Activated CD4-positive, alpha-beta memory T cell treated with anti-CD3 and anti-CD28 coated beads for 36 hours (primary cell): ENCODE measurements around the gene DBNL. TPM values are rescaled to one million over a fixed set of nuclear protein-coding genes. Genes with fewer than 3 reads are reported as not detected.

Experiments
- CTCF ChIA-PET: fragments of 350-600 bp; sonication (Branson Sonifier 250); formaldehyde crosslinking; loops from one replicate; lab custom pipeline; 2021; ENCODE audit warnings: antibody characterized with exemption, inconsistent platforms; lab: Charles Lee
- POLR2A ChIA-PET: fragments of 350-600 bp; sonication (Branson Sonifier 250); formaldehyde crosslinking; loops from one replicate; lab custom pipeline; 2021; ENCODE audit warnings: antibody characterized with exemption; lab: Charles Lee
- DNase-seq: peaks from one replicate; pipeline ENCODE4 v3.0.0-alpha.2; 2020
- H3K27ac Mint-ChIP-seq: one replicate; pipeline ENCODE4 v1.8.0; 2021; ENCODE audit warnings: mixed read lengths
- H3K27me3 Mint-ChIP-seq: one replicate; pipeline ENCODE4 v1.8.0; 2021; ENCODE audit warnings: mixed read lengths
- H3K36me3 Mint-ChIP-seq: one replicate; pipeline ENCODE4 v1.8.0; 2021; ENCODE audit warnings: mixed read lengths
- H3K4me1 Mint-ChIP-seq: one replicate; pipeline ENCODE4 v1.8.0; 2021; ENCODE audit warnings: low read depth, mixed read lengths
- H3K4me3 Mint-ChIP-seq: one replicate; pipeline ENCODE4 v1.8.0; 2021; ENCODE audit warnings: mild to moderate bottlenecking, mixed read lengths
- H3K9me3 Mint-ChIP-seq: one replicate; pipeline ENCODE4 v1.8.0; 2021; ENCODE audit warnings: mixed read lengths
- intact Hi-C: fragments of 100-400 bp; cut with micrococcal nuclease; formaldehyde crosslinking; loops from one replicate; pipeline ENCODE4 v1.15.1; 2023
- total RNA-seq, 2 experiments: library from RNA; stranded (reverse); gene quantifications; one replicate each; pipeline ENCODE4 v1.2.3, GENCODE V29; 2021

DBNL gene
- total RNA-seq, 2 experiments from 2014 or later, result 128 to 129 TPM

DNA sequence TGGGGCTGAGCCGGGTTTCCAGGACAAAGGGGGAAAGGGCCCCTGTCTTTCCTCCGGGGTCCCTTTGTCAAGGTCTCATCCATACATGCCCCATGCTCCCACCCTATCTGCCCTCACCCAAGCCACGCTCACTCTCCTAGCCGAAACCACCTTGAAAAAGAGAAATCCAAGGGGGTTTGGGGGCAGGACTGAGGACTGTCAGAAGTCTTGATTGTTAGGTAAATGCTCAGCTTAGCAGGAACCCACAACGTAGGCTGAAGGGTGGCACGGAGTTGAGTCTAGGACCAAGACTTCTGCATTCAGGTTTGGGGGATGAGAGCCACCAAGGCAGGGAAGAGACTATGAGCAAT is 21.6 kb downstream of the DBNL start:
- H3K4me3 Mint-ChIP-seq, result no peak overlapping the region
- H3K4me1 Mint-ChIP-seq, result peaks cover 33% of the 10 kb centered on the region
- H3K9me3 Mint-ChIP-seq, result no peaks in the 10 kb centered on the region
- H3K27ac Mint-ChIP-seq, result no peak overlapping the region
- DNase-seq, result no peak
- H3K27me3 Mint-ChIP-seq, result no peaks in the 10 kb centered on the region
- intact Hi-C loops, result no loop called here
- POLR2A ChIA-PET, result no interaction called here
- H3K36me3 Mint-ChIP-seq, result no peaks in the 10 kb centered on the region
- CTCF ChIA-PET, result no interaction called here

DNA sequence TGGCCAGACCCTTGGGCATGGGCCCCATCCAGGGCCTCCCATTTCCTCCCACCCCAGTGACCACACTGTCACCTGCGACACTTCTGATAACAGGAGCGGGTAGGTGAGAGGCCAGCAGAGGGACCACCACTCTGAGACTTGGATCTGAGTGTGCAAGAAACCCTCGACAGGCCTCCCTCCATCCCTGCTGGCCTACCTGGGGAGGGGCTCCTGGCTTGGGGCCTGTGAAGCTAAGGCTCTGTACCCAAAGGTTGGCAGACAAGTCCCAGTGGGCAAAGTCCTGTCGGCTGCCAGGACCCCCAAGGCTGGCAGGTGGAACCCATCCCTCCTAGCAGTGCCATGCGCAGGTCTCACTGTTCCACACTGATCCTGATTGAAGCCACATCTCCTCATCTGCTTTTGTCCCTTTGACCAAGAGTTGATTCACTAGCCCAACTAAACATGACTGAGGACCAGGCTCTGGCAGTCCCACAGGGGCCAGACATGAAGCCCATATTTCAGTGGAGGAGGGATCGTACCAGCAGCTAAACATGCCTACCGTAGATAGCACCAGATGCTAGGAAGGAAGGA is 22.1 kb downstream of the DBNL start:
- H3K36me3 Mint-ChIP-seq, result no peaks in the 10 kb centered on the region
- H3K27me3 Mint-ChIP-seq, result no peaks in the 10 kb centered on the region
- no peak overlapping the region for H3K27ac Mint-ChIP-seq
- H3K4me1 Mint-ChIP-seq, result peaks cover 35% of the 10 kb centered on the region
- intact Hi-C loops, result no loop called here
- CTCF ChIA-PET, result no interaction called here
- no peak for DNase-seq
- no peaks in the 10 kb centered on the region for H3K9me3 Mint-ChIP-seq
- POLR2A ChIA-PET, result interaction anchor here (1.8 to 2.3 kb wide), 2 partner anchors 13 to 45 kb away, joined by 4 to 19 read pairs; no protein-coding TSS in a partner anchor
- no peak overlapping the region for H3K4me3 Mint-ChIP-seq

DNA sequence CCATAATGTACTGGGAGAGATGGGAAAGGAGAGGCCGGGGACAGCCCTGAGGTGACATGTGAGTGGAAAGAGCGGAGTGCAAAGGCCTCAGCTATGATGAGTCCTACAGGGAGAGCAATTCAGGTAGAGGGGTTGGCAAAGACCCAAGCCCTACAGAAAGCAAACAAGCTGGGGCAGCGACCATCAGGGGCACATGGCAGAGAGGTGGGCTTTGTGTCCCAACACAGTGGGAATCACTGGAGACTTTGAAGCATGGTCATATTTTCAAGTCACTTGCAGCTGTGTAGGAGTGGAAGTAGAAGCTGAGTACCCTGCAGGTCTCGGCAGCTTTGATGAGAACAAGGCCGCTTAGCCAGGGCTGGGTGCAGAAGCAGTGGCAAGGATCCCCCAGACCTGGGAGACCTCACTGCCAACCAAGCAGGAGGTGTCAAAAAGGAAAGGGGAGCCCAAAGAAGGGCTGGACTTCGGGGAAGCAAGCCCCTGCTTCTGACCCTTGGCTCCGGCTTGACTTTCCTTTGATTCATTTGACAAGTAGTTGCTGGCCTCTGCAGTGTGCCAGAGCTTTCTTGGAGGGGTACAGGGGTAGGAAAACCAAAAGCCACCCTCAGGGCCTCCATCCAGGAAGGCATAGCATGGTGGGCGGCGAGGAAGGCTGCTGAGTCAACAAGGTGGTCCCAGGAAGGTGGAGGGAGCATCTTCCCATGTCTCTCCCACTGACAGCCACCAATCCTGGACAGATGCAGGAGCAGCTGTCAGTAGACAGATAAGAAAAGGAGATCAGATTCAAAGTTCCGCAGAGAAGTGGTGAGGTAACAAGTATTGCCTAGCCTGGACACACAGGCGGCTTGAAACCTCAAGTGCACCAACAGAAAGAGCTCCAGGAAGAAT is 22.8 kb downstream of the DBNL start:
- intact Hi-C loops, result no loop called here
- Mint-ChIP-seq H3K4me1 (peaks cover 35% of the 10 kb centered on the region), H3K4me3 (no peak overlapping the region), H3K36me3 (peaks cover 6% of the 10 kb centered on the region), H3K9me3 (no peaks in the 10 kb centered on the region), H3K27me3 (no peaks in the 10 kb centered on the region), H3K27ac (no peak overlapping the region)
- DNase-seq, result no peak
- ChIA-PET POLR2A (interaction anchor here (0.6 to 2.3 kb wide), 5 partner anchors 9 to 517 kb away, joined by 3 to 19 read pairs (median 4); partner anchors contain the start of gene DBNL), CTCF (no interaction called here)

DNA sequence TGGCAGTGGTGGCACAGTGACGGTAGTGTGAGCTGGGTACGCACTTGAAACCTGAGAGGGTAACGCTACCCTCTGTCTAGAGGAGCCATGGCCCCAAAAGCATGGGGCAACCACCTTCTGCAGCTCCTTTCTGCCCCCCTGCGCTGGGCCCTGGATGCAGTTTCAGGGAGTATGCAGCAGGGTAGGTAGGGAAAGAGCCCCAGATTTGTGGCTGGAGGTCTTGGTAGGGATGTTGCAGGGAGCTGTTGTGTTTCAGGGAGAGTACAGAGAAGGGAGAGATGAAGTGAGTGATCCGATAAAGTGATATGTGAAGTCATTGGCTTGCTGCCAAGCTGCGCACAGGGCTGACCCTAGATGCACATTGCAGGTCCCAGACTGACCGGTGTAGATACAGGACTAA is 23.6 kb downstream of the DBNL start:
- Mint-ChIP-seq H3K4me3 (no peak overlapping the region), H3K27ac (no peak overlapping the region), H3K9me3 (no peaks in the 10 kb centered on the region), H3K36me3 (peaks cover 12% of the 10 kb centered on the region), H3K27me3 (no peaks in the 10 kb centered on the region), H3K4me1 (peaks cover 35% of the 10 kb centered on the region)
- no peak for DNase-seq
- CTCF ChIA-PET, result interaction anchor here (0.9 to 1.1 kb wide), 2 partner anchors 23 to 37 kb away, joined by 3 read pairs; no protein-coding TSS in a partner anchor
- intact Hi-C loops, result loop anchor here (2.0 kb wide), 1 partner anchor 21 kb away; no protein-coding TSS in a partner anchor
- POLR2A ChIA-PET, result interaction anchor here (0.8 to 2.3 kb wide), 4 partner anchors 8 to 44 kb away, joined by 4 to 19 read pairs (median 6); partner anchors contain the start of gene DBNL

DNA sequence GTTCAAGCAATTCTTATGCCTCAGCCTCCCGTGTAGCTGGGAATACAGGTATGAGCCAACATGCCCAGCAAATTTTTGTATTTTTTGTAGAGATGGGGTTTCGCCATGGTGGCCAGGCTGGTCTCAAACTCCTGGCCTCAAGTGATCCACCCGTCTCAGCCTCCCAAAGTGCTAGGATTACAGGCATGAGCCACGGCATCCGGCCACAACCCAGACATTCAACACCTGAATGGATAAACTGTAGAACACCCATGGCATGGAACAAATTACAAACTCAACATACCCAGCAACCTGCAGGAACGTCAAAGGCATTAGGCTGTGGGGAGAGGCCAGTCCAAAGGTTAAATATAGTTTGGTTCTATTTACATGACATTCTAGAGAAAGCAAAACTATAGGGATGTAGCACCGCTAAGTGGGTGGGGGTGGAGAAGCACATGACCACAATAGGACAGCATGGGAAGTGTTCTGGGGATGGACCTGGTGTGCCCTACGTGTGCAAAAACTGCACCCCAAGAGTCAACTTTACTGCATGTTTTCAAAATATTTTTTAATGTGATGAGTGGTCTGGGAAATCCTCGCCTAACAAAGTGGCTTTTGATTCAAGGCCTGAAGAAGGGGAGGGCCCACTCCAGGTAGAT is 27.3 kb downstream of the DBNL start:
- no peak for DNase-seq
- Mint-ChIP-seq H3K27me3 (no peaks in the 10 kb centered on the region), H3K4me1 (peaks cover 10% of the 10 kb centered on the region), H3K36me3 (peaks cover 23% of the 10 kb centered on the region), H3K4me3 (no peak overlapping the region), H3K9me3 (no peaks in the 10 kb centered on the region), H3K27ac (no peak overlapping the region)
- intact Hi-C loops, result no loop called here
- POLR2A ChIA-PET, result no interaction called here
- CTCF ChIA-PET, result interaction anchor here (1.0 kb wide), 1 partner anchor 20 kb away, joined by 5 read pairs; no protein-coding TSS in a partner anchor

DNA sequence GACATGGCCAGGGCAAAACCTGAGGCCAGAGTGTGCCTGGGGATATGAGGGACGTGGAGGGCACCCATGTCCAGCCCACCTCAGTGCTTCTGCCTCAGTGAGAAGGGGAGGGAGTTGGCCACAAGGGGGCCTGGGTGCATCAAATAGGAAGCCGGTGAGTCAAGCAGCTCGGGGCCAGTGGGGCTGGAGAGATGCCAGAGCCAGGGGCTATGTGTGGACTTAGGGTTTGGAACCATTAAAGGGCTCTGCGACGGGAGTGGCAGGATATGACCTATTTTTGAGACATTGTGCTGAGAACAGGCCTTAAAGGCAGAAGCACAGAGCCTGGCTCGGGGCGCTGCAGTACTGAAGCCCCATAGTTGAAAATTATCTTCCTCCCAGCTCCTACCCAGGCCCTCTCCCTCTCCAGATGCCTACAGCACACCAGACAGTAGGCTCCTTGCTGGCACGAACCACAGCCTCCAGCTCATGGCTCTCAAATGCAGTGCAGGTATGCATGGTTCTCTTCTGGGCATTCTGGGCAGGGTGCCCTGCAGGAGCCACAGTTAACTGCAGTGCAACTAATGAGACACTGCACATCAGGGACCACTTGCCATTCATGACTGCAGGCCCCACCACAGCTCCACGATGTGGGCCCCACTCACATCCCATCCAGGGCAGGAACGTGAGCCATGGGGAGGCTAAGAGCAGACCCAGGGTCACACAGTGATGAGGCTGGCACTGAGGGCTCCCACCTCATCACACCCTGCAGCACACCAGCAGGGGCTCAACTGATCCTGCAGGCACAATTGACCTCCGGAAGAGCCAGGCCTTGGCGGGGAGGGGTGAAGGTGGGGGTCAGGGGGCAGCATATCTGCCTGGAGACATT is 28.1 kb downstream of the DBNL start:
- intact Hi-C loops, result no loop called here
- H3K27me3 Mint-ChIP-seq, result no peaks in the 10 kb centered on the region
- no peaks in the 10 kb centered on the region for H3K9me3 Mint-ChIP-seq
- DNase-seq, result peak; percentile 55
- POLR2A ChIA-PET, result no interaction called here
- H3K36me3 Mint-ChIP-seq, result peaks cover 28% of the 10 kb centered on the region
- H3K27ac Mint-ChIP-seq, result no peak overlapping the region
- CTCF ChIA-PET, result interaction anchor here (0.8 to 1.0 kb wide), 2 partner anchors 21 to 22 kb away, joined by 4 to 5 read pairs; no protein-coding TSS in a partner anchor
- no peak overlapping the region for H3K4me3 Mint-ChIP-seq
- peaks cover 8% of the 10 kb centered on the region for H3K4me1 Mint-ChIP-seq

GRCh38 chr7:44073664-44074348 is 29.3 kb downstream of the DBNL start:
- Mint-ChIP-seq H3K27ac (no peak overlapping the region), H3K4me3 (no peak overlapping the region), H3K27me3 (no peaks in the 10 kb centered on the region), H3K9me3 (no peaks in the 10 kb centered on the region), H3K4me1 (peaks cover 12% of the 10 kb centered on the region), H3K36me3 (peaks cover 38% of the 10 kb centered on the region)
- CTCF ChIA-PET, result no interaction called here
- intact Hi-C loops, result no loop called here
- POLR2A ChIA-PET, result no interaction called here
- peak; percentile 60 for DNase-seq

DNA sequence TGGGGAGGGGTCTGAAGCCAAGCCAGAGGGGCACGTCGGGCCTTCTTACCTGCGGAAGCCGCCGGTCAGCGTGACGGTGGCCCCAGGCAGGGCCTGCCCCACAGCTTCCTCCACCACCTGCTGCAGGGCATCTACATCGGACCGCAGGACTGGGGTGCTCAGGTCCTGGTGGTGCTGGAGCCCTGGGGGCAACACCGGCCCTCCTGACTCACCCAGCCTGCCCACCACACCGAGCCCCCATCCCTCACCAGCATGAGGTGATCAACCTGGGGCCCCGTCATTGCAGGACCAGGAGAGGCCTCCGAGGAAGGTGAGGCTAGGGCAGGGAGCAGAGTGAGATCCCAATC is 29.8 kb downstream of the DBNL start:
- Mint-ChIP-seq H3K36me3 (peaks cover 41% of the 10 kb centered on the region), H3K4me1 (peaks cover 11% of the 10 kb centered on the region), H3K27me3 (no peaks in the 10 kb centered on the region), H3K27ac (no peak overlapping the region), H3K4me3 (no peak overlapping the region), H3K9me3 (no peaks in the 10 kb centered on the region)
- ChIA-PET CTCF (interaction anchor here (0.9 kb wide), 1 partner anchor 13 kb away, joined by 3 read pairs; no protein-coding TSS in a partner anchor), POLR2A (no interaction called here)
- DNase-seq, result no peak
- intact Hi-C loops, result no loop called here

DNA sequence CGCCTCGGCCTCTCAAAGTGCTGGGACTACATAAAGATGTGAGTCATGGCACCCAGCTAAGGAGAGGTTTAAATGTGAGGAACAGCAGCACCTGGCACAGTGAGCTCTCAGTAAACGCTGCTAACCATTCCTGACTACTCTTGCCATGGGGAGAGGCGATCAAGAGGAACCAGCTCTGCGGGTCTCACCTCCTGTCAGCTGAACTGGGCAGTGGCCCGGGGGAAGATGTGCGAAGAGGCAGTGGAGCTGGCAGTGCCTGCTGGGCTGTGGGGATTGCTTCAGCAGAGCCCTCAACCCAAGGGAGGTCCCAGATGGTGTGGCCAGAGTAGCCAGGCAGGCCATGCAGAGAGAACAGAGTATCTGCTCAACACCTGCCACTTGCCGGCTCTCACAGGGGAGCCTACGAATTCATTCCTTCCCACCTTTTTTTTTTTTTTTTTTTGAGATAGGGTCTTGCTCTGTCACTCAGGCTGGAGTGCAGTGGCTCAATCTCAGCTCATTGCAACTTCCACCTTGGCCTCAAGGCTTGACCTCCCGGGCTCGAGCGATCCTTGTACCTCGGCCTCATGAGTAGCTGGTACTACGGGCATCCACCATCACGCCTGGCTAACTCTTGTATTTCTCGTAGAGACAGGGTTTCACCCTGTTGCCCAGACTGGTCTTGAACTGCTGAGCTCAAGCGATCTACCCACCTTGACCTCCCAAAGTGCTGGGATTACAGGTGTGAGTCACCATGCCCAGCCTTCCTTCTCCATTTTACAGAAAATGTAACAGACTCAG is 31.0 kb downstream of the DBNL start:
- no peaks in the 10 kb centered on the region for H3K9me3 Mint-ChIP-seq
- DNase-seq, result no peak
- ChIA-PET POLR2A (interaction anchor here (1.0 to 1.3 kb wide), 2 partner anchors 8 to 11 kb away, joined by 3 to 4 read pairs; no protein-coding TSS in a partner anchor), CTCF (interaction anchor here (0.9 to 1.0 kb wide), 2 partner anchors 11 to 24 kb away, joined by 3 read pairs; no protein-coding TSS in a partner anchor)
- intact Hi-C loops, result no loop called here
- H3K4me3 Mint-ChIP-seq, result no peak overlapping the region
- peaks cover 21% of the 10 kb centered on the region for H3K4me1 Mint-ChIP-seq
- peaks cover 46% of the 10 kb centered on the region for H3K36me3 Mint-ChIP-seq
- no peak overlapping the region for H3K27ac Mint-ChIP-seq
- H3K27me3 Mint-ChIP-seq, result no peaks in the 10 kb centered on the region

GRCh38 chr7:44076101-44076895 is 31.8 kb downstream of the DBNL start:
- ChIA-PET POLR2A (interaction anchor here (1.3 kb wide), 1 partner anchor 9 kb away, joined by 4 read pairs; no protein-coding TSS in a partner anchor), CTCF (interaction anchor here (1.0 kb wide), 1 partner anchor 25 kb away, joined by 3 read pairs; no protein-coding TSS in a partner anchor)
- intact Hi-C loops, result no loop called here
- no peak for DNase-seq
- peaks cover 50% of the 10 kb centered on the region for H3K36me3 Mint-ChIP-seq
- no peak overlapping the region for H3K4me3 Mint-ChIP-seq
- H3K4me1 Mint-ChIP-seq, result peaks cover 28% of the 10 kb centered on the region
- no peaks in the 10 kb centered on the region for H3K9me3 Mint-ChIP-seq
- peak overlapping the region; percentile 33 for H3K27ac Mint-ChIP-seq
- no peaks in the 10 kb centered on the region for H3K27me3 Mint-ChIP-seq
